PC-3 (cell line): Measurements from ENCODE around the gene TBXAS1. TPM values are rescaled to one million over a fixed set of nuclear protein-coding genes. Genes with fewer than 3 reads are reported as not detected.

Experiments used
- ATAC-seq: fragments of 200-7000 bp; cut with Tn5 transposase; 2 replicates; pipeline ENCODE4 v1.9.1; 2020; ENCODE audit warnings: mild to moderate bottlenecking, moderate library complexity
- BruUV-seq: library from RNA; stranded (reverse); fragments of 400-500 nt; replicated peaks from 2 replicates; lab custom pipeline; 2021; lab: Mats Ljungman, UMichigan
- CTCF ChIA-PET: fragments of 300-600 bp; sonication (Branson Sonifier 250); formaldehyde crosslinking; loops from one replicate; lab custom pipeline; 2022; ENCODE audit warnings: antibody characterized with exemption; lab: Charles Lee
- POLR2A ChIA-PET: fragments of 300-600 bp; sonication (Branson Sonifier 250); formaldehyde crosslinking; loops from one replicate; lab custom pipeline; 2022; ENCODE audit warnings: antibody characterized with exemption; ENCODE audit not compliant: unreplicated experiment; lab: Charles Lee
- DNase-seq: peaks from one replicate; pipeline ENCODE4 v3.0.0-alpha.2; 2015
- H2AFZ ChIP-seq: fragments of 300-600 bp; sonication (generic); 2 replicates; pipeline ENCODE4 v1.6.0; 2016; ENCODE audit warnings: antibody characterized with exemption, low read length
- H3F3A ChIP-seq: fragments of 300-600 bp; sonication (generic); one replicate; pipeline ENCODE4 v1.6.0; 2017; ENCODE audit warnings: antibody characterized with exemption, low read length, control low read depth, mild to moderate bottlenecking; ENCODE audit not compliant: unreplicated experiment
- H3K27ac ChIP-seq: fragments of 300-600 bp; sonication (generic); 2 replicates; pipeline ENCODE4 v1.5.1; 2016; ENCODE audit warnings: mild to moderate bottlenecking, low read length
- H3K27me3 ChIP-seq: fragments of 300-600 bp; sonication (generic); 2 replicates; pipeline ENCODE4 v1.6.1; 2016; ENCODE audit warnings: low read length, mixed read lengths
- H3K36me3 ChIP-seq: fragments of 300-600 bp; sonication (generic); 2 replicates; pipeline ENCODE4 v1.6.1; 2016; ENCODE audit warnings: low read depth, mixed run types, low read length, mixed read lengths
- H3K4me1 ChIP-seq: fragments of 300-600 bp; sonication (generic); 2 replicates; pipeline ENCODE4 v1.5.1; 2016; ENCODE audit warnings: low read length; ENCODE audit not compliant: insufficient read depth
- H3K4me2 ChIP-seq: fragments of 300-600 bp; sonication (generic); 2 replicates; pipeline ENCODE4 v1.6.0; 2016; ENCODE audit warnings: low read length
- H3K4me3 ChIP-seq: fragments of 300-600 bp; sonication (generic); 2 replicates; pipeline ENCODE4 v1.5.1; 2016; ENCODE audit warnings: mild to moderate bottlenecking, low read length, mixed read lengths
- H3K79me2 ChIP-seq: fragments of 300-600 bp; sonication (generic); 2 replicates; pipeline ENCODE4 v1.6.1; 2017; ENCODE audit warnings: low read length, mixed read lengths
- H3K9ac ChIP-seq: fragments of 300-600 bp; sonication (generic); 2 replicates; pipeline ENCODE4 v1.6.0; 2016; ENCODE audit warnings: mild to moderate bottlenecking, low read length
- H3K9me2 ChIP-seq: fragments of 300-600 bp; sonication (generic); replicated peaks from 2 replicates; pipeline ENCODE4 v1.6.1; 2016; ENCODE audit warnings: mixed run types, low read length, mixed read lengths
- H3K9me3 ChIP-seq: fragments of 300-600 bp; sonication (generic); 2 replicates; pipeline ENCODE4 v1.6.1; 2016; ENCODE audit warnings: low read length, mixed read lengths
- H4K20me1 ChIP-seq: fragments of 300-600 bp; sonication (generic); 2 replicates; pipeline ENCODE4 v1.6.1; 2016; ENCODE audit warnings: low read length, mixed read lengths
- CTCF ChIP-seq: fragments of 300-600 bp; sonication (generic); conservative IDR thresholded peaks from 2 replicates; pipeline ENCODE4 v1.5.1; 2017; ENCODE audit warnings: antibody characterized with exemption, low read depth, mild to moderate bottlenecking, low read length
- EZH2 ChIP-seq: fragments of 300-600 bp; sonication (generic); IDR thresholded peaks from one replicate; pipeline ENCODE4 v1.6.1; 2017; ENCODE audit warnings: antibody characterized with exemption, mild to moderate bottlenecking, low read length; ENCODE audit not compliant: unreplicated experiment
- EZH2phosphoT487 ChIP-seq: fragments of 300-600 bp; sonication (generic); IDR thresholded peaks from 2 replicates; pipeline ENCODE4 v1.6.1; 2018; ENCODE audit warnings: mild to moderate bottlenecking, antibody characterized with exemption, low read length, borderline replicate concordance
- intact Hi-C: fragments of 100-400 bp; cut with micrococcal nuclease; formaldehyde crosslinking; loops from 2 replicates; pipeline ENCODE4 v1.9.0; 2023
- total RNA-seq: library from RNA; depleted of rRNA; stranded (reverse); fragments of >200 nt; gene quantifications from 2 replicates; pipeline ENCODE4 v1.2.3, GENCODE V29; 2014

TBXAS1 gene
- total RNA-seq, 1 experiment from 2014 or later: 21.8 TPM

GRCh38 chr7:140062118-140062527 lies 233.1 kb downstream of the TBXAS1 start:
- TF ChIP-seq EZH2 (no peak), EZH2phosphoT487 (no peak), CTCF (no peak)
- no TSS peak for BruUV-seq
- peaks cover 7% of the 10 kb centered on the region for H3F3A ChIP-seq
- H3K4me3 ChIP-seq: peak overlapping the region; percentile 80
- no peaks in the 10 kb centered on the region for H3K27me3 ChIP-seq
- ATAC-seq (peak; percentile 6), DNase-seq (peak; percentile 17)
- peak overlapping the region; percentile 90 for H3K4me2 ChIP-seq
- CTCF ChIA-PET: no interaction called here
- peaks cover 41% of the 10 kb centered on the region for H3K4me1 ChIP-seq
- no peaks in the 10 kb centered on the region for H3K9me2 ChIP-seq
- peak overlapping the region; percentile 97 for H2AFZ ChIP-seq
- H4K20me1 ChIP-seq: no peaks in the 10 kb centered on the region
- H3K27ac ChIP-seq: peak overlapping the region; percentile 95
- H3K9ac ChIP-seq: peak overlapping the region; percentile 85
- H3K79me2 ChIP-seq: peaks cover 46% of the 10 kb centered on the region
- 0 out of 2 replicates have a peak, but pooled peaks cover 5% of the 10 kb centered on the region for H3K9me3 ChIP-seq
- peaks cover 6% of the 10 kb centered on the region; the same call in 1 of the 2 replicates for H3K36me3 ChIP-seq
- intact Hi-C loops: loop anchor here (5.0 kb wide), 1 partner anchor 265 kb away; no protein-coding TSS in a partner anchor
- POLR2A ChIA-PET: no interaction called here

GRCh38 chr7:140062528-140063299 lies 233.7 kb downstream of the TBXAS1 start, which contains the start of gene PARP12:
PARP12 (minus strand) TSS chr7:140062951; CDS start chr7:140062847, 104 bp downstream.
- Histone ChIP-seq H3K9me2 (no peaks in the 10 kb centered on the region), H3K27me3 (no peaks in the 10 kb centered on the region), H3K4me3 (peak within 1 kb of the TSS; percentile 80), H3K9me3 (0 out of 2 replicates have a peak, but pooled peaks cover 5% of the 10 kb centered on the region), H3K9ac (peak within 1 kb of the TSS; percentile 85), H2AFZ (peak within 1 kb of the TSS; percentile 97), H3K36me3 (peaks cover 1% of the 10 kb centered on the region; the same call in 1 of the 2 replicates), H3K4me2 (peak within 1 kb of the TSS; percentile 90), H4K20me1 (no peaks in the 10 kb centered on the region), H3F3A (peaks cover 7% of the 10 kb centered on the region), H3K4me1 (peaks cover 41% of the 10 kb centered on the region), H3K79me2 (peaks cover 41% of the 10 kb centered on the region), H3K27ac (peak within 1 kb of the TSS; percentile 95)
- CTCF ChIA-PET: no interaction called here
- BruUV-seq: no TSS peak
- DNase-seq: peak; percentile 70
- TF ChIP-seq EZH2: no peak
- TF ChIP-seq CTCF: no peak
- TF ChIP-seq EZH2phosphoT487: no peak
- POLR2A ChIA-PET: interaction anchor here (0.6 kb wide), 1 partner anchor 830 kb away, joined by 3 read pairs; no protein-coding TSS in a partner anchor
- intact Hi-C loops: loop anchor here (5.0 kb wide), 1 partner anchor 265 kb away; no protein-coding TSS in a partner anchor
- peak; percentile 50 for ATAC-seq
